ENCODE data around the gene FBXL20.

- TF ChIP-seq, protein P1, sequence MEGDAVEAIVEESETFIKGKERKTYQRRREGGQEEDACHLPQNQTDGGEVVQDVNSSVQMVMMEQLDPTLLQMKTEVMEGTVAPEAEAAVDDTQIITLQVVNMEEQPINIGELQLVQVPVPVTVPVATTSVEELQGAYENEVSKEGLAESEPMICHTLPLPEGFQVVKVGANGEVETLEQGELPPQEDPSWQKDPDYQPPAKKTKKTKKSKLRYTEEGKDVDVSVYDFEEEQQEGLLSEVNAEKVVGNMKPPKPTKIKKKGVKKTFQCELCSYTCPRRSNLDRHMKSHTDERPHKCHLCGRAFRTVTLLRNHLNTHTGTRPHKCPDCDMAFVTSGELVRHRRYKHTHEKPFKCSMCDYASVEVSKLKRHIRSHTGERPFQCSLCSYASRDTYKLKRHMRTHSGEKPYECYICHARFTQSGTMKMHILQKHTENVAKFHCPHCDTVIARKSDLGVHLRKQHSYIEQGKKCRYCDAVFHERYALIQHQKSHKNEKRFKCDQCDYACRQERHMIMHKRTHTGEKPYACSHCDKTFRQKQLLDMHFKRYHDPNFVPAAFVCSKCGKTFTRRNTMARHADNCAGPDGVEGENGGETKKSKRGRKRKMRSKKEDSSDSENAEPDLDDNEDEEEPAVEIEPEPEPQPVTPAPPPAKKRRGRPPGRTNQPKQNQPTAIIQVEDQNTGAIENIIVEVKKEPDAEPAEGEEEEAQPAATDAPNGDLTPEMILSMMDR (IDR thresholded peaks at IDR 0.05): no peak
- TF ChIP-seq POLR2A (IDR thresholded peaks at IDR 0.05): no peak
Measured at GRCh38 chr17:39276113-39276512, 125.3 kb downstream of the FBXL20 start.
